GM10266 (cell line): Measurements from ENCODE around the gene PTPRR.

Source experiments
- DNase-seq: peaks from one replicate; pipeline ENCODE4 v3.0.0; 2012; ENCODE audit errors: extremely low spot score
- TF ChIP-seq, protein P1 (sequence below): IDR thresholded peaks from 2 replicates; pipeline ENCODE4 v1.5.1; 2012; ENCODE audit warnings: mild to moderate bottlenecking, low read depth; ENCODE audit not compliant: control insufficient read depth, insufficient read depth; ENCODE audit errors: missing control alignments

Gene PTPRR

DNA sequence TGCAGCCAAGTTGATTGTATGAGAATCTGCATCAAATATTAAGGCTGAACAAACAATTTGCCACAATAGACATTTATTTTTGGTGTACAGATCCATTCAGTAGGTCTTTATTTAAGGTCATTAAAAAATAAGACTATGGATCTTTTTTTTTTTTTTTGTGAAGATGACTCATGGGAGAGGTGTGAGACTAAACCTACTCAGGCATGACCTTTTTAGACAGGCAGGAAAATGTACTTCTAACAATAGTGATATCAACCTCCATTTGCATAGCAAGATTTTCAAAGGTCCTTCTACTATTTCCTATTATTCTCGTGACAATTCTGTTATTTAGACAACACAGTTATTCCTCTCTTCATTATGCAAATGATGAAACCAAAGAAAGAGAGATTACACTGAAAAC, 39.9 kb upstream of the PTPRR start:
- TF ChIP-seq, protein P1, sequence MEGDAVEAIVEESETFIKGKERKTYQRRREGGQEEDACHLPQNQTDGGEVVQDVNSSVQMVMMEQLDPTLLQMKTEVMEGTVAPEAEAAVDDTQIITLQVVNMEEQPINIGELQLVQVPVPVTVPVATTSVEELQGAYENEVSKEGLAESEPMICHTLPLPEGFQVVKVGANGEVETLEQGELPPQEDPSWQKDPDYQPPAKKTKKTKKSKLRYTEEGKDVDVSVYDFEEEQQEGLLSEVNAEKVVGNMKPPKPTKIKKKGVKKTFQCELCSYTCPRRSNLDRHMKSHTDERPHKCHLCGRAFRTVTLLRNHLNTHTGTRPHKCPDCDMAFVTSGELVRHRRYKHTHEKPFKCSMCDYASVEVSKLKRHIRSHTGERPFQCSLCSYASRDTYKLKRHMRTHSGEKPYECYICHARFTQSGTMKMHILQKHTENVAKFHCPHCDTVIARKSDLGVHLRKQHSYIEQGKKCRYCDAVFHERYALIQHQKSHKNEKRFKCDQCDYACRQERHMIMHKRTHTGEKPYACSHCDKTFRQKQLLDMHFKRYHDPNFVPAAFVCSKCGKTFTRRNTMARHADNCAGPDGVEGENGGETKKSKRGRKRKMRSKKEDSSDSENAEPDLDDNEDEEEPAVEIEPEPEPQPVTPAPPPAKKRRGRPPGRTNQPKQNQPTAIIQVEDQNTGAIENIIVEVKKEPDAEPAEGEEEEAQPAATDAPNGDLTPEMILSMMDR: no peak
- no peak for DNase-seq

DNA sequence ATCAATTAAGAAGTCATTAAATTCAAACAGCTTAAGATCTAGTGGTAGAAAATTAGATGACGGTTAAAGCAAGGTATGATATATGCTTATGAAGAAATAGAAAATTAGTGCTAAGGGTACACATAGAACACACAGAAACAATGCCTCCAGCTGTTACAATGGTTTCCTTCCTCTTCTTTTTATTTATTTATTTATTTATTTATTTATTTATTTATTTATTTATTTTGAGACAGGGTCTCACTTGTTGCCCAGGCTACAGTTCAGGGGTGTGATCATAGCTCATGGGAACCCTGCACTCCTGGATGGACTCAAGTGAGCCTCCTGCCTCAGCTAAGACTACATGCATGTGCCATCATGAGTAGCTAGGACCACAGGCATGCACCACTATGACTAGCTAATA, 34.9 kb upstream of the PTPRR start:
- no peak for DNase-seq
- TF ChIP-seq, protein P1: no peak

DNA sequence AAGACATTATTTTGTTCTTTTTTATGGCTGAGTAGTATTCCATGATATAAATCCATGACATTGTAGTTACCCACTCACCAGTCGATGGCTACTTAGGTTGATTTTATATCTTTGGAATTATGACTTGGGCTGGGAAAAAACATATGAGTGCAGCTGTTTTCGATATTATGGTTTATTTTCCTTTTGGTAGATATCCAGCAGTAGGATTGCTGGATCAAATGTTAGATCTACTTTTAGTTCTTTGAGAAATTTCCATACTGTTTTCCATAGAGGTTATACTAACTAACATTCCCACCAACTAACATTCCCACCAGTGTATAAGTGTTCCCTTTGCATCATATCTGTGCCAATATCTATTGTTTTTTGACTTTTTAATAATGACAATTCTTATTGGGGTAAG, 29.9 kb upstream of the PTPRR start:
- TF ChIP-seq, protein P1: no peak
- no peak for DNase-seq

DNA sequence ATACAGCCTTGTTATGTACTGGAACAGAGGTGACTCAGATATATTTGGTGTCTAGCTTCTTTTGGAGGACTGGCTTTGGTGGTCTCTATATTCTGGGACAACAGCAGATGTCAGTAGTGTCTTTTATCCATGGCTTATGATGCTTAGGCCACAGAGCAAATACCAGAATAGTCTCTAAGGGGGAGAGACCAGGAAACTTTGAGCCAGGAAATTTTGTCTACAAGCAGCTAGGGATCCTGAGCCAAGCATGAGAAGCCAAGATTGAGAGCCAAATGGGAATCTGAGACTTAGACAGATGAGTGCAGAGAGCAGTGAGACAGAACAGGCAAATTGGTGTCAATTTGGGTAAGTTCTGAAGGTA, 28.4 kb upstream of the PTPRR start:
- TF ChIP-seq, protein P1: no peak
- no peak for DNase-seq

DNA sequence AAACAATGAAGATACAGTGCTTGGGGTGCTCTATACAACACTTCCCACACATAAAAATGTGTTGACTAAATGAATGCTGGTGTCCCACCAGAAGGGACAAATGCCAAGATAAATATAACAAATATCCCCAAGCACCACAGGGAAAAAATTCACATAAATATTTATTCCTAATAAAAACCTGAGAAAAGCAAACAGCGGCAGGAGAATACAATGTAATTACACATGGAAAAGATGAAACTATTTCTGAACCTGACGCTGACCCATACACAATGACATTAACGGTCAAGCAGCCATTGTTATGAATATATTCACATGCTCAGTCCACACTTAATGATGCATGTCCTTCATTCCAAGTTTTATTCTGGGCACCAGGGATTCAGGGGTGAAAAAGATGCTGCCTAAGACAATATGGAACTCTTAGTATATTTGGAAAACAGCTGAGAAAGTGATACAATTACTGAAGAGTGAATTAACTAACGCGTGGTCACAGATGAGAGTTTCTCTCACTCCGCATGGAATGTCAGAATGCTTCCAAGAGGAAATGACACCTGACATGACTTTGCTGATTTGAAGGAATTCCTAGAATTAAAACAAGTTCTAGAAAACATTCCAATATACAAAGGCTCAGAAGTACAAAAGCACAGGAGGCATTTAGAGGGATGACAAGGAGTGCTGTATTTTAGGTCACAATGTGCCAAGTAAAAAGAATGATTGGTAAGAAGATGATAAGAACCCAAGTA, 27.9 kb upstream of the PTPRR start:
- TF ChIP-seq, protein P1: no peak
- no peak for DNase-seq

DNA sequence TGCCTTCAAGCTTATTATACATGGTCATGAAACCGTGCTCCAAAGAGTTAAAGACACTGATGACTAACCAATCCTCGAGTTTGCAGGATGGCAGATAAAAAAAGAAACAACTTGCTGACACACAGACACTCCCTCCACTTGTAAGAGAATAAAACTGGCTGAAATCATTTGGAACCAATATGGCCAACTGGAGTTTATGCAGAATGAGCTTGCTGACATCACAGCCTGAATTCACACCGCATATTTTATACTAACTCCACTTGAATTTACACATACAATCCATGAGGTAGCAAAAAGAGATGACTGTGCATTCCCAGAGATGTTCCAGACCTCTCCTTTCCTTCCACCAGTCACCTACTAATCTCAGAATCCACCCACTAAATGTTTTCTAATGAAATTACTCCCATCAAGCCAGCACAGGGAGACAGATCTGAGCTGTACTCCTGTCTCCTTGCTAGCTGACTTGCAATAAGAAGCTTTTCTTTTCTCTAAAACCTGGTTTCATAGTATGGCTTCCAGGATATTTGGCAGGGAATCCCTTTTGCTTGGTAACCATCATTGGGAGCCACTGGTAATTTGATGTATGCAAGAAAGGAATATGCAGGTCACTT, 15.8 kb upstream of the PTPRR start:
- TF ChIP-seq, protein P1: no peak
- DNase-seq: no peak

DNA sequence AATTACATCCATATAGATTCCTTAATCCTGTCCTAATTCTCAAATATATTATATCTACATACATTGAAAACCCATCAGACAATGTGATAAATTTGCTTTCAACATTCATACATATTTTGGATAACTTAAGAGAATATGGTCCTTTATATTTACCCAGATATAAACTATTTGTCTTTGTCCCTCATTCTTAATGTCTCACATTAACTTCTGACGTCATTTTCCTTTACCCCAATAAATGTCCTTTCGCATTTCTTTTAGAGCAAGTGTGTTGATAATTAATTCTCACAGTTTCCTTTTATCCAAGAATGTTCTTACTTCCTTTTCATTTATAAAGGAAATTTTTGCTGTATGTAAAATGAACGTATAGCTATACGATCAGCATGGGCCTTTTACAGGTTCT, 12.6 kb upstream of the PTPRR start:
- DNase-seq: no peak
- TF ChIP-seq, protein P1: no peak
